ENCODE data around the gene NCKAP5.

NCKAP5 gene

GRCh38 chr2:133413863-133414262, 154.4 kb downstream of the NCKAP5 start:
- Histone ChIP-seq H3K9me3 (ENCODE audit: insufficient read depth, low read length, severe bottlenecking) (no peaks in the 10 kb centered on the region), H3K27me3 (ENCODE audit: insufficient read depth, low read length, poor library complexity) (peaks cover 7% of the 10 kb centered on the region), H2AFZ (ENCODE audit: low read depth, low read length) (no peak overlapping the region), H3K27ac (ENCODE audit: low read length) (no peak overlapping the region), H3K36me3 (ENCODE audit: insufficient read depth, low read length) (no peaks in the 10 kb centered on the region), H4K20me1 (ENCODE audit: insufficient read depth, low read length) (no peaks in the 10 kb centered on the region), H3K4me2 (ENCODE audit: insufficient read depth, low read length) (no peak overlapping the region), H3K4me3 (ENCODE audit: low read depth in 1 of 2, low read length in 2 of 2) (no peak overlapping the region), H3K79me2 (ENCODE audit: insufficient read depth, low read length) (no peaks in the 10 kb centered on the region), H3K9ac (ENCODE audit: low read depth, low read length) (no peak overlapping the region), H3K4me1 (ENCODE audit: insufficient read depth, low read length) (no peaks in the 10 kb centered on the region)
- ATAC-seq (ENCODE audit: insufficient read depth, low read depth) (no peak), DNase-seq (no peak)
- no peak for TF ChIP-seq EZH2 (IDR thresholded peaks at IDR 0.05; ENCODE audit: borderline replicate concordance, low read depth, low read length, severe bottlenecking)
- TF ChIP-seq, protein P1, sequence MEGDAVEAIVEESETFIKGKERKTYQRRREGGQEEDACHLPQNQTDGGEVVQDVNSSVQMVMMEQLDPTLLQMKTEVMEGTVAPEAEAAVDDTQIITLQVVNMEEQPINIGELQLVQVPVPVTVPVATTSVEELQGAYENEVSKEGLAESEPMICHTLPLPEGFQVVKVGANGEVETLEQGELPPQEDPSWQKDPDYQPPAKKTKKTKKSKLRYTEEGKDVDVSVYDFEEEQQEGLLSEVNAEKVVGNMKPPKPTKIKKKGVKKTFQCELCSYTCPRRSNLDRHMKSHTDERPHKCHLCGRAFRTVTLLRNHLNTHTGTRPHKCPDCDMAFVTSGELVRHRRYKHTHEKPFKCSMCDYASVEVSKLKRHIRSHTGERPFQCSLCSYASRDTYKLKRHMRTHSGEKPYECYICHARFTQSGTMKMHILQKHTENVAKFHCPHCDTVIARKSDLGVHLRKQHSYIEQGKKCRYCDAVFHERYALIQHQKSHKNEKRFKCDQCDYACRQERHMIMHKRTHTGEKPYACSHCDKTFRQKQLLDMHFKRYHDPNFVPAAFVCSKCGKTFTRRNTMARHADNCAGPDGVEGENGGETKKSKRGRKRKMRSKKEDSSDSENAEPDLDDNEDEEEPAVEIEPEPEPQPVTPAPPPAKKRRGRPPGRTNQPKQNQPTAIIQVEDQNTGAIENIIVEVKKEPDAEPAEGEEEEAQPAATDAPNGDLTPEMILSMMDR (IDR thresholded peaks at IDR 0.05; ENCODE audit: borderline replicate concordance, extremely low read depth, low read length, poor library complexity, severe bottlenecking) = no peak

- no peak for DNase-seq
- no peak overlapping the region for H2AFZ ChIP-seq (ENCODE audit: low read depth, low read length)
- no peaks in the 10 kb centered on the region for H3K79me2 ChIP-seq (ENCODE audit: insufficient read depth, low read length)
- no peaks in the 10 kb centered on the region for H3K36me3 ChIP-seq (ENCODE audit: insufficient read depth, low read length)
- no peaks in the 10 kb centered on the region for H3K4me1 ChIP-seq (ENCODE audit: insufficient read depth, low read length)
- H3K27ac ChIP-seq (ENCODE audit: low read length) = no peak overlapping the region
- H3K27me3 ChIP-seq (ENCODE audit: insufficient read depth, low read length, poor library complexity) = peaks cover 7% of the 10 kb centered on the region
- H3K4me2 ChIP-seq (ENCODE audit: insufficient read depth, low read length) = no peak overlapping the region
- no peak overlapping the region for H3K9ac ChIP-seq (ENCODE audit: low read depth, low read length)
- no peak for ATAC-seq (ENCODE audit: insufficient read depth, low read depth)
- no peaks in the 10 kb centered on the region for H4K20me1 ChIP-seq (ENCODE audit: insufficient read depth, low read length)
- no peak overlapping the region for H3K4me3 ChIP-seq (ENCODE audit: low read depth in 1 of 2, low read length in 2 of 2)
- H3K9me3 ChIP-seq (ENCODE audit: insufficient read depth, low read length, severe bottlenecking) = no peaks in the 10 kb centered on the region
- TF ChIP-seq EZH2 (IDR thresholded peaks at IDR 0.05; ENCODE audit: borderline replicate concordance, low read depth, low read length, severe bottlenecking) = no peak
- TF ChIP-seq, protein P1 (IDR thresholded peaks at IDR 0.05; ENCODE audit: borderline replicate concordance, extremely low read depth, low read length, poor library complexity, severe bottlenecking) = no peak
Measured at GRCh38 chr2:133412694-133413093, 155.6 kb downstream of the NCKAP5 start.

DNA sequence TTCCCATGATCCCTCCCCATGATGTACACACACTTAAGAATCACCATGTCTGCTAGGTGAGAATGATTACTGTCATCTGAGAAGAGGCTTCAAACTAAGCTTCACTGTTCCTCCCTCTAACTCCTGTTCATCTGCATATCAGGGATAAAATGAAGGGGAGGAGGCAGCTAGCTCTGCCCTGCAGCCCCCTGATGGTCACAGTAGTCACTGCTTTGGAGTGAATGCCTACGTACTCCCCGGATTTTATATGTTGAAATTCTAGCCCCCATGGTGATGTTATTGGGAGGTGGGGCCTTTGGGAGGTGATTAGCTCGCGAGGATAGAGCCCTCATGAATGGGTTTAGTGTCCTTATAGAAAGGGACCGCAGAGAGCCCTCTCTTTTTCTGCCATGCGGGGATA, 156.4 kb downstream of the NCKAP5 start:
- Histone ChIP-seq H3K4me1 (ENCODE audit: insufficient read depth, low read length) (no peaks in the 10 kb centered on the region), H4K20me1 (ENCODE audit: insufficient read depth, low read length) (no peaks in the 10 kb centered on the region), H3K27me3 (ENCODE audit: insufficient read depth, low read length, poor library complexity) (peaks cover 7% of the 10 kb centered on the region), H3K27ac (ENCODE audit: low read length) (no peak overlapping the region), H3K79me2 (ENCODE audit: insufficient read depth, low read length) (no peaks in the 10 kb centered on the region), H3K9me3 (ENCODE audit: insufficient read depth, low read length, severe bottlenecking) (no peaks in the 10 kb centered on the region), H3K36me3 (ENCODE audit: insufficient read depth, low read length) (no peaks in the 10 kb centered on the region), H3K4me2 (ENCODE audit: insufficient read depth, low read length) (no peak overlapping the region), H2AFZ (ENCODE audit: low read depth, low read length) (no peak overlapping the region), H3K9ac (ENCODE audit: low read depth, low read length) (no peak overlapping the region), H3K4me3 (ENCODE audit: low read depth in 1 of 2, low read length in 2 of 2) (no peak overlapping the region)
- DNase-seq (no peak), ATAC-seq (ENCODE audit: insufficient read depth, low read depth) (no peak)
- TF ChIP-seq EZH2 (IDR thresholded peaks at IDR 0.05; ENCODE audit: borderline replicate concordance, low read depth, low read length, severe bottlenecking) = no peak
- TF ChIP-seq, protein P1 (IDR thresholded peaks at IDR 0.05; ENCODE audit: borderline replicate concordance, extremely low read depth, low read length, poor library complexity, severe bottlenecking) = no peak

- Histone ChIP-seq H3K4me2 (ENCODE audit: insufficient read depth, low read length) (no peak overlapping the region), H3K4me3 (ENCODE audit: low read depth in 1 of 2, low read length in 2 of 2) (no peak overlapping the region), H3K79me2 (ENCODE audit: insufficient read depth, low read length) (no peaks in the 10 kb centered on the region), H3K9me3 (ENCODE audit: insufficient read depth, low read length, severe bottlenecking) (no peaks in the 10 kb centered on the region), H2AFZ (ENCODE audit: low read depth, low read length) (no peak overlapping the region), H3K9ac (ENCODE audit: low read depth, low read length) (no peak overlapping the region), H3K36me3 (ENCODE audit: insufficient read depth, low read length) (no peaks in the 10 kb centered on the region), H3K27me3 (ENCODE audit: insufficient read depth, low read length, poor library complexity) (peaks cover 8% of the 10 kb centered on the region), H3K27ac (ENCODE audit: low read length) (no peak overlapping the region), H3K4me1 (ENCODE audit: insufficient read depth, low read length) (no peaks in the 10 kb centered on the region), H4K20me1 (ENCODE audit: insufficient read depth, low read length) (no peaks in the 10 kb centered on the region)
- DNase-seq = no peak
- TF ChIP-seq EZH2 (IDR thresholded peaks at IDR 0.05; ENCODE audit: borderline replicate concordance, low read depth, low read length, severe bottlenecking) = no peak
- TF ChIP-seq, protein P1 (IDR thresholded peaks at IDR 0.05; ENCODE audit: borderline replicate concordance, extremely low read depth, low read length, poor library complexity, severe bottlenecking) = no peak
- ATAC-seq (ENCODE audit: insufficient read depth, low read depth) = no peak
Measured at GRCh38 chr2:133411101-133411500, 157.2 kb downstream of the NCKAP5 start.

Measured in DND-41 (cell line).